Glomerular visceral epithelial cell (primary cell): ENCODE data around the gene DHH.
"Not testable (repeated sequence)": the region's sequence is repeated elsewhere in the genome, so short reads cannot be mapped to it uniquely, and the experiment has no call there.

ENCODE experiments used
- DNase-seq: peaks from one replicate; pipeline ENCODE4 v3.0.0-alpha.2; 2016; ENCODE audit errors: extremely low spot score

DHH gene

DNA sequence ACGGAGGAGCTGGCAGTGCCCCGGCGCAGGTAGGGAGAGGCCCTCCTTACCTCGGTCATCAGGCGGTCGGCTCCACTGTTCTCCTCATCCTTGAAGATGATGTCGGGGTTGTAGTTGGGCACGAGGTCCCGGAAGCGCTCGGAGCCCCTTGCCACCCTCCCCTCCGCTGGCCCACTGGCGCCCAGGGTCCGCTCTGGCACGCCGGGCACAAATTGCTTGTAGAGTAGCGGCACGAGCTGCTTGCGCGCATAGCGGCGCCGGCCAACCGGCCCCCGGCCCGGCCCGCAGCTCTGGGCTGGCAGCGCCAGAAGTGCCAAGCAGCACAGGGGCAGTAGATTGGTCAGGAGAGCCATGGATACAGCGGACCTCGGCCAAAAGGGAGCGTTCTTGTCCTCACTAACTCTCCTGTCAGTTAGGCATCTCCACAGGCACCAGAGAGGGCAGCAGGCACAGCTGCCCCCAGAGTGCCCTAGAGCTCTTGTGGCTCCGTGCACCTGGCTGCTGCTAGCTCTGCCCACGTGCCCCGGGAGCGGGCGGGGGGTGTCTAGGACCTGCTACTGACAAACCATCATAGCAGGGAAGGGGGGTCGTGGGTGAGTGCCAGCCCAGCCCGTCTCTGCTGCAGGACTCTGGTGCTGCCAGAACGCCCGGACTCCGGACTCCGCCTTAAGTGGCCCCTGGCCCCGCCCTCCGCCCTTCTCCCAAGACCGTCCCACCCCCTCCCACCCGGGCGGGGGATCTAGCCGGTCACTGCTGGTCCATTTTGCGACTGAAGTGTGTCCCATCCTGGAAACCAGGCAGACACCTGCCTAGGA, at the start of gene DHH:
Gene DHH (minus strand): TSS at position 642 of the 815 bp plus-strand sequence. CDS start 289 bp downstream, at position 353.
- DNase-seq: no peak

DNA sequence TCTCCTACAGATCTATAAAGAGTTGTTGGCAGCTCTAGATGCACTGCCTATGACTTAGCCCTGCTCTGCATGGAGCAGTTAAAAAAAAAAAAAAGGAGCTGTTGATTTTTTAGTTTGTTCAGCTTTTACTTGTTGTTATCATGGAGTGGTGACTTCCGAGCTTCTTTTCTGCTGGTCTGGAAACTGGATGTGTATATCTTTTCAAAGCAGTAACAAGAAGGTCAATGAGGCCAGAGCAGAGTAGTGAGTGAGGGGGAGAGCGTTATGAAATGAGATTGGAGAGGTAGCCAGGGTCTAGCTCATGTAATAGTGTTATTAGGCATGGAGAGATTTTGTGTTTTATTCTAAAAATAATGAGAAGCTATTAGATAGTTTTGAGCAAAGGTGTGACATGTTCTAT, 49.8 kb upstream of the DHH start:
- no peak for DNase-seq

DNA sequence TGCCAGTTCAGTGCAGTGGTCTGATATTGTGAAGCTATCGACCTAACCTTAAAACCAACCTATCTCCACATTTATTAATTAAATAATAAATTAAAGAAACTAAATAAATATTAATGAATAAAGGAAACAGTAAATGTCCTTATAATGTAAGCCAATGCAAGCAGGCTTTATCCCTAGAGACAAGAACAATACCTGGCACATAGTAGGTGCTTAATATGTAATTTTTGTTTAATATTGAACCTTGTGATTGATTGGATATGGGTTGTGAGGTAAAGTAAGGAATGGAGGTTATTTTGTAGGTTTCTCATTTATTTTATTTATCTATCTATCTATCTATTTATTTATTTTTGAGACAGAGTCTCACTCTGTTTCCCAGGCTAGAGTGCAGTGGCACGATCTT, 44.4 kb upstream of the DHH start:
- no peak for DNase-seq

DNA sequence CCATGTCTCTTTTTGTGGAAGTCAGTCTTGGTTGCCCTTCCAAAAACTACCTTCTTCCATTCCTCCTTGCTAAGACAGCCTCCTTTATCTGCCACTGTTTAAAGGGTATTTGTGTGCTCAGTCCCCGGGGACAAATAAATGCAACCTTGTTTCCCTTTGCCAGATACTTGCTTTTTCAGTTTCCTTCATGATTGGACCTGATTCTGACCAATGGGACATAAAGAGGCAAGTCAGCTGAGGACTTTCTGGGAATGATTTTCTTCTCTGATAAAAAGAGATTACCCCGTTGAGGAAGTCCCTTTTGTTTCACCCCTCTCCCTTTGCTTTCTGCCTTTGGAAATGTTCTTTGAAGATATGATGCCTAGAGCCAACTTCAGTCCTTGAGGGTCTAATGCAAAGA, 44.0 kb upstream of the DHH start:
- no peak for DNase-seq

DNA sequence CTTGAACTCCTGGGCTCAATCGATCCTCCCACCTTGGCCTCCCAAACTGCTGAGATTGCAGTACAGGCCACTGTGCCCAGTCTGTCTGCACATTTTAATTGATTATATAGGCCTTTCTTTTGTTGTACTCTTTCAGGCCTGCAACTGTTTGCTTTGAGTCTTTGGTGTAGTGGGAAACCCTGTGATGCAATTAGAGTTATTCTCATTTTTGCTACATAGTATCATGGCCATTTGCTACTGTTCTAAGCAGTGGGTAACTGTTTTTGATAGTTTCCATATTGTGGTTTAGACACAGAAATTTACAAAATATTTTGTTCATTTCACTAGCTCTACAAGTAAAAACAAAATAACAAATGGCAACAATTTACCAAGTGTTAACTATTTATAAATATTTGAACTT, 42.9 kb upstream of the DHH start:
- DNase-seq: no peak

DNA sequence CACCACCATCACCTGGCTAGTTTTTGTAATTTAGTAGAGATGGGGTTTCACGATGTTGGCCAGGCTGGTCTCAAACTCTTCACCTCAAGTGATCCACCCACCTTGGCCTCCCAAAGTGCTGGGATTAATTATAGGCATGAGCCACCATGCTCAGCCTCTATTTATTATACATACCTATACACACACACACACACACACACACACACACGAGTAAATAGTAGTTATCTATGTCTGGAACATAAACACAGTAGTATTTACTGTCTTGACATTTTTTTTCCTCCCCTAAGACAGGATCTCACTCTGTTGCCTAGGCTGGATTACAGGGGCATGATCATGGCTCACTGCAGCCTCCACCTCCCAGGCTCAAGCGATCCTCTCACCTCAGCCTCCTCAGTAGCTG, 42.4 kb upstream of the DHH start:
- not testable (repeated sequence) for DNase-seq

DNA sequence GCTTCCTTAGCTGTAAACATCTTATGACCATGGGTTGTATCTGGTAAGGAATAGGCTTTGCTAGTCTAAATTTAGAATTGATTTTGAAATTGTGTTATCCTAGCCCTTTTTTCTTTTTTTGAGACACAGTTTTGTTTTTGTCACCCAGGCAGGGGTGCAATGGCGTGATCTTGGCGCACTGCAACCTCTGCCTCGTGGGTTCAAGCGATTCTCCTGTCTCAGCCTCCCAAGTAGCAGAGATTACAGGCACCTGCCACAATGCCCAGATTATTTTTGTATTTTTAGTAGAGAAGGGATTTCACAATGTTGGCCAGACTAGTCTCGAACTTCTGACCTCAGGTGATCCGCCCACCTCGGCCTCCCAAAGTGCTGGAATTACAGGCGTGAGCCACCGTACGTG, 39.0 kb upstream of the DHH start:
- DNase-seq: no peak

DNA sequence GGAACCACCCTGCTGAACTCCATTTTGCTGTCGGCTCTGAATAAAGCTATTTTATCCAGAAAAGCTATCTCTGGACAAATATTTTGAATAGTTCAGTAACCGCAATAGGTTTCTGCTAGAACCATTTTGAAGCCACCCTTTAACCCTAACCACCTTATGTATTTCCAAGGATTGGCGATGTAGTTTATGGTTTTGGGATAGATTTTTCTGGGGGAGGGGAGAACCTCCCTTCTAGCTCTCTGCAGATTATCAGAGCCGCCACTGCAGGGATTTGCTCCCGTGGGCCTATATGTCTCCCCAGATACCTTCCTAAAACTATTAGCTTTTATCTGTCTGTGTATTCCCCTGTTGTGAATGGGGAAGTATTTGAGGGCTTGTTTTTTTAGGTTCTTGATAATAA, 38.4 kb upstream of the DHH start:
- DNase-seq: no peak

DNA sequence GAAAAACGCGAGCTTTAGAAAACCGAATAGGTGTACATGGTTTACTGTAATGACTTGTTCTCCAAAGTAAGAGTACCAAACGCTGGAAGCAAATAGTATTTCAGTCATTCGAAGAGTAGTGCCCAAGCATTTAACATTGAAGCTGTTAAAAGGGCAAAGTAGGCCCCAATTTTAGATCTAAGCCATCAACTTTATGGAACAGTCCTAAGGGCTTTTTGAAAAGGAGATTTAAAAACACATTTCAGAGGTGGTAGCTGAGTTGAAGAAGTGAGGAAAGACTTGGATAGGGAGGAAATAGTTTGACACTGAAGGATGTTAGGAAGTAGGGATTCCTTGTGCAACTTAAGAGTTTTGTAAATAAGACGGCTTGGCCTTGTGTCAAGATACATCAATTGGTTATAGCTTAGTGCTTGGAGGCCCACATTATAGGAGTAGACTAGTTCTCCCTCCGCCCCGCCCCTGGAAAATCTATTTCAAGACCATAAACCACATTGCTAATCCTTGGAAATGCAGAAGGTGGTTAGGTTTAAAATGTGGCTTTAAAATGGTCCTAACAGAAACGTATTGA, 37.4 kb upstream of the DHH start:
- peak; percentile 13 for DNase-seq

DNA sequence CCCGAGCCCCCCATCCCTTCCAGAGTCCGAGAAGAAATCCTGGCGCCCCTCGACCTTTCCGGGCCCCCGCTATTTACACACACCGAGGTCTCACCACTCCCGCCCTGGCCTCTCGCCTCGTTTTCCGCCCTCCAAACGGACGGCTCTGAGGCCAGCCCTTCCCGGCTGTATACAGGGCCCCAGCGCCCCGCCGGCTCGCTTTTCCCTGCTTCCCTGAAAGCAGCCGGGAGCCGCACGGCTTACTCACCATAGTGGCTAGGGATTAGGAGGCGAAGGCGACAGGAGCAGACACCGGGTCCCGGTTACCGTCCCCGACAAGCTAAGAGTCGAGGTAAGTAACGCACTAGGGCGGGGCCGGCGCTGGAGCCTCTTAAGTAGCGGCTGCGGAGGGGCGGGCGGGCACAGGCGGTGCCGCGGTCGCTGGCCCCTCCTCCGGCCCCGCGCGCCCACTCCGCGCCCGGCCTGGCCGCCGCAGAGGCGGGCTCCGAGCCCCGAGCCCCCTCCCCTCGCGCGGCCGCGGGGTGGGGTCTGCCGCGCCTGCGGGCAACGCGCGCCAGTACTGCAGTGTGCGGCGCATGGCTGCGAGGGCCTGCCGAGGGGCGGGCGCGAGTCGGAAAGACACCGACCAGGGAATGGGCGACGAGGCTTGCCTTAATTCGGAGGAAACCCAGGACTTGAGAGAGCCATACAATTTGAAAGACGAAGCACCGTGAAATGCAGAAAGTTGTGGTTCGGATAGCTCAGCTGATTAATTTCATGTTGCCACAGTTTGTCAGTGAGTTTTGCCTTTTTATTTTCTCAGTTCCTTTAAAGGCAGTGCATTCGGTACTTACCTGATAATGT, 36.7 kb upstream of the DHH start, which contains the start of gene TUBA1B:
Gene TUBA1B (minus strand): TSS at position 345 of the 843 bp plus-strand sequence. CDS start 95 bp downstream, at position 250.
- DNase-seq: peak; percentile 94

DNA sequence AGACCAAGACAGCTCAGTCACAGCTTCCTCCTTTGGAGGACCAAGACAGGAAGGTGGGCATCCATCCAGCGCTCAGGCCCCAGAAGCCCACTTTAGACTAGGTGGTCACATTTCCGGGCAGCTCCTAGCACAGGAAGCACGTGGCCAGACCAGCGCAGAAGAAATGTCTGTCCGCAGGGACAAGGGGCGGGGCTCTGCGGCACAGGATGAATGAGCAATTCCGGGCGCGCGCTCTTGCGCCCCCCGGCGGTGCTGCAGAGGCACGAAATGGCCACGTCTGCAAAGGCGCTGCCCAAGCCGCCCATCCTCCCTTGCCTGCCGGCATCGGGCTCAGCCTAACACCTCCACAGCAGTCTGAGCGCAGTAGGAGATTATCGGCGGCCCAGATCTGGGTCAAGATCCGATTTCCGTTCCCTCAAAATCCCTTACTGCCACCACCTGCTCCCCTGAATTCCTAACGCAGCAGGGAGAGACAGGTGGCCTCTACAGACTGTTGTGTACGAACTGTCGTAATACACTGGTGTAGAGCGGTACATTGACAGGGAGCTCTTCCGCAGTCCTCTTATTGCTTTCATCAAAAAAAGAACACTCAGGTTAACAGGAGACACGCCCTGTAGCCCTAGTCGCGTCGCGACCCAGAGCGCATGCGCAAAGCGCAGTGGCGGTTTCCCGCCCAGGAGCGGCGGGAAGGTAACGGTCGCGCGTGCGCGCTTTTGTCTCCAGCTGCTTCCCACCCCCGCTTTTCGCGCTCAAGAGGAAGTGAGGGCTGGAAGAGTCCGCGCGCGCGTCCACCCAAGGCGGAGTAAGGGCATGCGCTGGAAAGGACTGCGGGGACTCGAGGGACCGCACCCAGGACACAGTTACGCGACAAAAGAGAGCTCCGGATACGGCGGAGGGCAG, 35.8 kb upstream of the DHH start:
- DNase-seq: peak; percentile 91

DNA sequence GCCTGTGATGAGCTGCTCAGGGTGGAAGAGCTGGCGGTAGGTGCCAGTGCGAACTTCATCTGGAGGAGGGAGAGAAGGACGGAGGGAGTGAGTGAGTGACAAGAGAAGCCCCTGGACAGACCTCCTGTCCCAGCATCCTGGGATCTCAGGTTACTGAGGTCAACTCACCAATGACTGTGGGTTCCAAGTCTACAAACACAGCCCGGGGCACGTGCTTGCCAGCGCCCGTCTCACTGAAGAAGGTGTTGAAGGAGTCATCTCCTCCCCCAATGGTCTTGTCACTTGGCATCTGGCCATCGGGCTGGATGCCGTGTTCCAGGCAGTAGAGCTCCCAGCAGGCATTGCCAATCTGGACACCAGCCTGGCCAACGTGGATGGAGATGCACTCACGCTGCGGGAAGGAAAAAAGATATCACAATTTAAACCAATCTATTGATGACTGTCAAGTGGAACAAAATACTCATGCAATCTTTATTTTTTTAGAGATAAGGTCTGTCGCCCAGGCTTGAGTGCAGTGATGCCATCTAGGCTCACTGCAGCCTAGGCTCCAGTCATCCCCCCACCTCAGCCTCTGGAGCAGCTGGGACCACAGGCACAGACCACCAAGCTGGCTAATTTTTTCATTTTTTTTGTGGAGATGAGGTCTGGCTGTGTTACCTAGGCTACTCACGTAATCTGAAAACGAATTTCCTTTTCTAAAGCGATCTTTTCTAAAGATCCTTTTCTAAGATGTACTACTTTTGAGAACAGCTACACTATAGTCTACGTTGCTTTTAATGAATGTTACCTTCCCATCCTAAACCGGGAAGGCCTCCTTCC, 34.9 kb upstream of the DHH start:
- no peak for DNase-seq

DNA sequence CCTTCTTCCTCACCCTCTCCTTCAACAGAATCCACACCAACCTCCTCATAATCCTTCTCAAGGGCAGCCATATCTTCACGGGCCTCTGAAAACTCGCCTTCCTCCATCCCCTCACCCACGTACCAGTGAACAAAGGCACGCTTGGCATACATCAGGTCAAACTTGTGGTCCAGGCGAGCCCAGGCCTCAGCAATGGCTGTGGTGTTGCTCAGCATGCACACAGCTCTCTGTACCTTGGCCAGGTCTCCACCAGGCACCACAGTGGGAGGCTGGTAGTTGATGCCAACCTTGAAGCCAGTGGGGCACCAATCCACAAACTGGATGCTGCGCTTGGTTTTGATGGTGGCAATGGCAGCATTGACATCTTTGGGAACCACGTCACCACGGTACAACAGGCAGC, 33.4 kb upstream of the DHH start:
- not testable (repeated sequence) for DNase-seq

DNA sequence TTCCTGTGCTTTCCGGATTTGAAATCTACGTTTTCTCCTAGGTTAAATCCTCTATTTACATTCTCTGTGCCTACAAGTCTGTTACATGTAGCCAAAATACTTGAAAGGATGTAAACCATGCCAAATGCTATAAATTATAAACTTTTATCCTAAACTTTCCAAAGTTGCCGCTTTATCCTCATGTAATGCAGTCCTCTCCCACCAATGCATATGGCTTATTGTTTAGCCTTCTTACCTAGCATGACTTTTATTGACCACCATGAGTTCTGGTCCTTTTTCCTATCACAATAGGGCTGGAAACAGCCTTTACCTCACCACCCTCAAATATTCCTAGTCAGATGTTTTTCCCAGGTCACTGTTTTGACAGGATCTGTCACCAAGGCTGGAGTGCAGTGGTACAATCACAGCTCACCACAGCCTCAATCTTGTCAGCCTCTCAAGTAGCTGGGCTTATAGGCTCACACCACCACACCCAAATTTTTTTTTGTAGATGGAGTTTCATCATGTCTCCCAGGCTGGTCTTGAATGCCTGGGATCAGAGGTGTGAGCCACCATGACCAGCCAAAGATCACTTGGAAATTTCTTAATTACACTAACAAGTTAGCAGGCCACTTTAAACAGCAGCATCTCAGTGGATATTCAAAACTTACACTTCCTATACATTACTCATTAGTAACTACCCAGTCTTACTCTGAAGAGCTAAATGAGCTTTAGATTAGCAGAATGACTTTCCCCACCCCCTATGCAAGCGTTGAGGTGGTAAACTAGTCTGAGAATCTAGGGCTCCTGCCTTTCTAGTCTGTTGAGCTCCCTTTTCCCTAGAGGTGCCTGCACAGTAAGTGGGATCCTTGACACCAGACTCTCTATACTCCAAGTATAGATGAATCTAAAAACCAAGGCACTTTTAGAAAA, 32.5 kb upstream of the DHH start:
- peak; percentile 44 for DNase-seq

DNA sequence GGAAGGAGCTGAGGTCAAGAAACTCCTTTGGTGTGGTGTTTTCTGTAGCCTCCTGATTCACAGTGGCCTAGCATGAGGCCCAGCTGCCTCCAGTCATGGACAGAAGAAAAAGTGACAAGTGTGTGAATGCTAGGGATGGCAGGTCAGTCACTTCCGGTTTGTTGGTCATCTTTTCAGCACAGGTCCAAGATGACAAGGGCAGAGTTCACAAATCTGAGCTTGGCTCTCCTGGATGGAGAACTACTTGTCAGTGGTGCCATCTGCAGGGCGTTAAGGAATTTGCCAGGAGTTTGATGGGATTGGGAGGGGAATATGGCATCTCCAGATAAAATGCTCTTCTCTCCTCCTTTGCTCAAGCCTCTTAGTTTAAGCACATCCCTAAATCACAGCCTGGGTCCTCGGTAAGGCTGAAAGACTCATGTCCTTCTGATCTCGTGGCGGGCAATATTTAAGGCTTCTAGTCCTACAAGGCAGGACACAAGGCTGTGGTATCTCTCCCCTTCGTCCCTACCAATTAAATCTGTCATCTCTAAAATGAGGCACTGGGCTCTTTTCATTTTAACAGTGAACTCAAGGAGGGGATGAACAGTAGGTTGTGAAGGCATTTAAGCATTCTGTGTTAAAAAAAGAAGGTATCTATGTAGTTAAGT, 26.6 kb upstream of the DHH start:
- peak; percentile 69 for DNase-seq

DNA sequence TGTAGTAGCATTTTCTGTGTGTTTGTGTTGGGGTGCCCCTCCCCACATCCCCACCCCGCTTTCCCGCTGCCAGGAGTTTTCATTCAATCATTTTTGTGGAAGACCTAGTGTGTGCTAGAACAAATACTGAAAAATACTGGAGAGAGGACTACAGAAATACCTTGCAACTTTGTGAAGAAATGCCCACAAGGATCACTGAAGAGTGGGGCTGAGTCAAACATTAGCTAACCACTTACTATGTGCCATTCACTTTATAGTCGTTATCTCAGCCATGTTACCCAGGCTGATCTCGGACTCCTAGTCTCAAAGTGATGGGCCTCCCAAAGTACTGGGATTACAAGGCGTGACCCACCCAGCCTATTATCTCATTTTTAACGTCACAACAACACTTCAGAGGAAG, 16.6 kb upstream of the DHH start:
- no peak for DNase-seq

DNA sequence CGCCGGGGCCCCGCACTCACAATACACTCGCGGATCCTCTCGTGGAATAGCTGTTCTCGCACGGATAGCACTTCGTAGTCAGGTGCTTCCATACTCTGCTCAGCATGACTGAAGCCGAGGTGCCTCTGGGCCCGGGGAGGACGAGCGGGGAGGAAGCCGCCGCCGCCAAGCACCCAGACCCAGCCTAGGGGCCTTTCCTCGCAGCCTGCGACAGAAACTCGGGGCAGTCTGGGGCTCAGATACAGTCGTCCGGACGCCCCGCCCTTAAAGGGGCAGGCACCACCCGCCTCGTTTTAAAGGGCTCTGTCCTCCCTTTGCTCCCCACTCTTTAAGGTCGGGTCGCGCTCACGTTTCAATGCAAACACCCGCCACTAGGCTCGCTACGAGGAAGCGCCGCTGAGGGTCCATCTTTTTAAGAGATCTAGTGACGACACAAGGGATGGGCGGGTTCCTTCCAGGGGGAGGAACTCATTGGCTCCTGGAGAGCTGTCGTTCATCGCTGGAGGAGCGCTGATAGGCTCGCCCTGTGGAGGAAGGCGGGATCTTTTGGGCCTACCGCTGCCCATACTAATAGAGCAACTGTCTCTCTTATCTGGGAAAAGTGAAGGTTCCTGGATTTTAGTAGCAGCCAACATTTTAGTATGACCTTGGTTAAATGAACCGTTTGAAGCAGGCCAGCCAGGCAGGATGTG, 16.0 kb upstream of the DHH start, which contains the start of gene LMBR1L:
Gene LMBR1L (minus strand): TSS at position 384 of the 692 bp plus-strand sequence. CDS start 292 bp downstream, at position 92.
- peak; percentile 98 for DNase-seq
